NT2/D1 (cell line): ENCODE data around the gene GPR18.
"Not testable (repeated sequence)": the region's sequence is repeated elsewhere in the genome, so short reads cannot be mapped to it uniquely, and the experiment has no call there.

ENCODE experiments used
- DNase-seq: peaks from one replicate; pipeline ENCODE4 v3.0.0-alpha.2; 2011; ENCODE audit warnings: low read depth, low spot score
- H3K27me3 ChIP-seq: 2 replicates; pipeline ENCODE4 v1.6.0; 2011; ENCODE audit warnings: mild to moderate bottlenecking; ENCODE audit not compliant: insufficient read length, insufficient read depth
- H3K36me3 ChIP-seq: 2 replicates; pipeline ENCODE4 v1.6.1; 2011; ENCODE audit warnings: mild to moderate bottlenecking, low read length, mixed read lengths; ENCODE audit not compliant: insufficient read depth, insufficient read length
- H3K4me1 ChIP-seq: 2 replicates; pipeline ENCODE4 v1.5.1; 2011; ENCODE audit not compliant: insufficient read depth, insufficient read length
- H3K4me3 ChIP-seq: 2 replicates; pipeline ENCODE4 v1.5.1; 2011; ENCODE audit warnings: low read depth; ENCODE audit not compliant: insufficient read length
- H3K9ac ChIP-seq: 2 replicates; pipeline ENCODE4 v1.6.0; 2011; ENCODE audit warnings: low read depth; ENCODE audit not compliant: insufficient read length
- H3K9me3 ChIP-seq: 2 replicates; pipeline ENCODE4 v1.5.1; 2011; ENCODE audit warnings: mild to moderate bottlenecking, low read length; ENCODE audit not compliant: insufficient read depth
- SUZ12 ChIP-seq: IDR thresholded peaks from 2 replicates; pipeline ENCODE4 v1.6.1; 2011; ENCODE audit not compliant: insufficient read length, insufficient read depth; ENCODE audit errors: extremely low read depth
- YY1 ChIP-seq: IDR thresholded peaks from 2 replicates; pipeline ENCODE4 v1.6.1; 2011; ENCODE audit not compliant: insufficient read length, insufficient read depth
- ZNF274 ChIP-seq: IDR thresholded peaks from 2 replicates; pipeline ENCODE4 v1.6.1; 2011; ENCODE audit warnings: mild to moderate bottlenecking, low read depth, low read length

GPR18 gene

GRCh38 chr13:99256709-99257108 lies 1.5 kb downstream of the GPR18 start:
- peaks cover 14% of the 10 kb centered on the region for H3K36me3 ChIP-seq
- no peak overlapping the region for H3K4me3 ChIP-seq
- no peaks in the 10 kb centered on the region for H3K27me3 ChIP-seq
- H3K9me3 ChIP-seq: no peaks in the 10 kb centered on the region
- H3K4me1 ChIP-seq: no peaks in the 10 kb centered on the region
- H3K9ac ChIP-seq: no peak overlapping the region
- no peak for DNase-seq
- TF ChIP-seq SUZ12 (no peak), YY1 (no peak), ZNF274 (no peak)

GRCh38 chr13:99256283-99256682 lies 1.9 kb downstream of the GPR18 start:
- TF ChIP-seq SUZ12: no peak
- no peak for TF ChIP-seq ZNF274
- TF ChIP-seq YY1: no peak
- Histone ChIP-seq H3K36me3 (peaks cover 12% of the 10 kb centered on the region), H3K9ac (no peak overlapping the region), H3K9me3 (no peaks in the 10 kb centered on the region), H3K4me3 (no peak overlapping the region), H3K4me1 (no peaks in the 10 kb centered on the region), H3K27me3 (no peaks in the 10 kb centered on the region)
- DNase-seq: no peak

DNA sequence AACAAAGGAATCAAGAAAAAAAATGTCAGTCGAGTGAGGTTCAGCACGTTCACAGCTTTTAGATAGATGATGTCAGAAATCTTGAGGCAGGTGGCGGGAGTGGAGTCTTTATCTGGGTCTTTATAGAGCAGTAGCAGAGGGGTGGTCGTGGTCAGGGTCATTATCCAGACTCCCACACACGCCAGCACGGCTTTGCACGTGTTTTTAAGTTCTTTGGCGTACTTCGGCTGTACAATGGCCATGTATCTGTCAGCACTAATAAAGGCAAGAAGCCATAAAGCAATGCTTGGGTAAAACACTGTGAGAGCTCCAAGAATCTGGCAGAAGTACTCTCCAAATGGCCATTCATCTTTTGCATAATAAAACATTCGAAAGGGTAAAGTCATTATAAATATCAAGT lies 2.9 kb downstream of the GPR18 start:
- H3K9me3 ChIP-seq: no peaks in the 10 kb centered on the region
- peaks cover 12% of the 10 kb centered on the region for H3K36me3 ChIP-seq
- no peak overlapping the region for H3K9ac ChIP-seq
- H3K4me3 ChIP-seq: no peak overlapping the region
- no peaks in the 10 kb centered on the region for H3K4me1 ChIP-seq
- DNase-seq: no peak
- no peak for TF ChIP-seq YY1
- no peak for TF ChIP-seq SUZ12
- TF ChIP-seq ZNF274: no peak
- no peaks in the 10 kb centered on the region for H3K27me3 ChIP-seq

DNA sequence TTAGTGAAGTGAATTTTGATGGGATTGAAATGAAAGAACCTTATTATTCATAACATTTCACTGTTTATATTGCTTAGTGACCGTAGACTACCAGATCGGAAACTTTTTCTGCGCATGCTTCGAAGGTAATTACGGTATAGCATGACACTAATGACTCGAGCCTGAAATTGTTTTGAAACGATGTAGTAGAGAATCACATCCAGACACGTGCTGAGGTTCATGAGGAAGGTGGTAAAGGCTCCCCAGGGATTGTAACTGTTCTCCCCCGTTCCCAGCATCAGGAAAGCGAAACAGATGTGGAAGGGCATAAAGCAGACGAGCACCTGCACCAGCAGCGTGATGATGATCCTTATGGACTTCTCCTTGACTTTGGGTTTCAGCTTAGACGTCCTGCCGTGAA lies 3.3 kb downstream of the GPR18 start:
- H3K9ac ChIP-seq: no peak overlapping the region
- H3K9me3 ChIP-seq: no peaks in the 10 kb centered on the region
- H3K36me3 ChIP-seq: peaks cover 10% of the 10 kb centered on the region
- no peak overlapping the region for H3K4me3 ChIP-seq
- no peak for DNase-seq
- no peaks in the 10 kb centered on the region for H3K27me3 ChIP-seq
- H3K4me1 ChIP-seq: no peaks in the 10 kb centered on the region
- TF ChIP-seq YY1 (no peak), ZNF274 (no peak), SUZ12 (no peak)

DNA sequence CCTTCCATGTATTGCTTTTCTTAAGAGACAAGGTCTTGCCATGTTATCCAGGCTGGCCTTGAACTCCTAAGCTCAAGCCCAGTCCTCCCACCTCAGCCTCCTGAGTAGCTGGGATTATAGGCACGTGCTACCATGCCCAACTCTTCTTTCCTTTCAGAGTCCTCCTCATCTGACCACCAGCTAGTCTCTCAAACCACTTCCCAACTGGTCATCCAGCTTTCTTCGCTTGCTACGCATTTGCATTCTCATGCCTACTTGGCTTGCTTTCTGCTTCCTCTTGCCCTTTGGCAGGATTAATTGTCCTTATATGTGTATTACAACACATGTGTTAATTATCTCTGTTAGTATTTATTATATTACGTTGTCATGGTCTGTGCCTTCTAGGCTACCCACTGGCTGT lies 6.3 kb downstream of the GPR18 start:
- no peaks in the 10 kb centered on the region for H3K4me1 ChIP-seq
- no peaks in the 10 kb centered on the region for H3K9me3 ChIP-seq
- no peak overlapping the region for H3K9ac ChIP-seq
- no peak overlapping the region for H3K4me3 ChIP-seq
- peaks cover 9% of the 10 kb centered on the region for H3K36me3 ChIP-seq
- H3K27me3 ChIP-seq: no peaks in the 10 kb centered on the region
- TF ChIP-seq YY1: no peak
- no peak for TF ChIP-seq ZNF274
- TF ChIP-seq SUZ12: no peak
- DNase-seq: no peak

DNA sequence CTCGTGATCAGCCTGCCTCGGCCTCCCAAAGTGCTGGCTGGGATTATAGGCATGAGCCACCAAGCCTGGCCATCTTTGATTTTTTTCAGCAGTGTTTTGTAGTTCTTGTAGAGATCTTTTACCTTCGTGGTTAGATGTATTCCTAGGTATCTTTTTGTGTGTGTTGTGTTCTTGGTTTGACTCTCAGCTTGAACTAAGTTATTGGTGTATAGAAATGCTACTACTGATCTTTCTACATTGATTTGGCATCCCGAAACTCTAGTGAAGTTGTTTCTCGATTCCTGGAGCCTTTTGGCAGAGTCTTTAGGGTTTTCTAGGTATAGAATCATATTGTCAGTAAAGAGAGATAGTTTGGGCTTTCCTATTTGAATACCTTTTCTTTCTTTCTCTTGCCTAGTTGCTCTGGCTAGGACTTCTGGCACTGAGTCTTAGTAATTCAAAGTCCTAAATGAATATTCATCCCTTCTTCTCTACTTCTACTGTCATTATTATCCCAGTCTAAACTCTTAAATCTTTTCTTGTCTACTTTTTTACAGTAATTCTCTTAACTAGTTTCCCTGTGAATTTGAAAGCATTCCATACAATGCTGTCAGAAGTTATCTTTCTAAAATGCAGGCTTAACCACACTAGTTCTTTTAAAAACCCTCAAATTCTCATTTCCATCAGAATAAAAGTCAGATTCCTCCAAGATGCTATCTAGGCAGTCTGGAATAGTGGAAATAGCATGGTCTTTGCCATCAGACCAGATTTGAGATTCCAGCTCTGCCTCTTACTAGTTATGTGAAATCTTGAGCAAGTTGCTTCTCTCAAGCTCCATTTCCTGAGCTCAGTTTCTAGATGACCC lies 7.0 kb downstream of the GPR18 start:
- H3K9me3 ChIP-seq: no peaks in the 10 kb centered on the region
- no peak for DNase-seq
- H3K4me1 ChIP-seq: no peaks in the 10 kb centered on the region
- H3K36me3 ChIP-seq: peaks cover 12% of the 10 kb centered on the region
- H3K4me3 ChIP-seq: no peak overlapping the region
- H3K27me3 ChIP-seq: no peaks in the 10 kb centered on the region
- H3K9ac ChIP-seq: no peak overlapping the region
- TF ChIP-seq YY1: no peak
- no peak for TF ChIP-seq SUZ12
- no peak for TF ChIP-seq ZNF274

- H3K9me3 ChIP-seq, H3K4me1 ChIP-seq, DNase-seq, H3K4me3 ChIP-seq, H3K27me3 ChIP-seq, H3K36me3 ChIP-seq, H3K9ac ChIP-seq: not testable (repeated sequence)
These were observed 8.6 kb downstream of the GPR18 start for GRCh38 chr13:99249606-99250005.

DNA sequence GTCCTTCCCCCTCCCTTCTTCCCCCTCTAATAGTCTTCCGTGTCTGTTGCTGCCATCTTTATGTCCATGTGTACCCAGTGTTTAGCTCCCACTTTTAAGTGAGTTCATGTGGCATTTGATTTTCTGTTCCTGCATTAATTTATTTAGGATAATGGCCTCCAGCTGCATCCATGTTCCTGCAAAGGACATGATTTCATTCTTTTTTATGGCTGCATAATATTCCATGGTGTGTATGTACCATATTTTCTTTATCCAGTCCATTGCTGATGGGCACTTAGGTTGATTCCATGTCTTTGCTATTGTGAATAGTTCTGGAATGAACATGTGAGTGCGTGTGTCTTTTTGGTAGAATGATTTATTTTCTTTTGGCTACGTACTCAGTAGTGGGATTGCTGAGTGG lies 9.0 kb downstream of the GPR18 start:
- H3K36me3 ChIP-seq, H3K9me3 ChIP-seq, H3K4me3 ChIP-seq, H3K9ac ChIP-seq, H3K4me1 ChIP-seq, DNase-seq, H3K27me3 ChIP-seq: not testable (repeated sequence)
